DND-41 (cell line): Measurements from ENCODE around the gene INPP5J.

Source experiments
- ATAC-seq: fragments of 200-7000 bp; cut with Tn5 transposase; 3 replicates; pipeline ENCODE4 v1.9.1; 2021; ENCODE audit warnings: low read depth; ENCODE audit not compliant: insufficient read depth
- DNase-seq: peaks from one replicate; pipeline ENCODE4 v3.0.0-alpha.2; 2020
- H2AFZ ChIP-seq: 2 replicates; pipeline ENCODE4 v1.6.0; 2012; ENCODE audit warnings: low read depth, low read length
- H3K27ac ChIP-seq: 2 replicates; pipeline ENCODE4 v1.5.1; 2012; ENCODE audit warnings: low read length, inconsistent platforms
- H3K27me3 ChIP-seq: fragments of 200-600 bp; sonication (generic); 2 replicates; pipeline ENCODE4 v1.6.0; 2012; ENCODE audit warnings: low read length, mild to moderate bottlenecking, inconsistent platforms; ENCODE audit not compliant: insufficient read depth, poor library complexity
- H3K36me3 ChIP-seq: 2 replicates; pipeline ENCODE4 v1.5.1; 2012; ENCODE audit warnings: low read length, inconsistent platforms; ENCODE audit not compliant: insufficient read depth
- H3K4me1 ChIP-seq: 2 replicates; pipeline ENCODE4 v1.5.1; 2012; ENCODE audit warnings: mild to moderate bottlenecking, low read length; ENCODE audit not compliant: insufficient read depth
- H3K4me2 ChIP-seq: 2 replicates; pipeline ENCODE4 v1.6.0; 2012; ENCODE audit warnings: mild to moderate bottlenecking, moderate library complexity, low read length, inconsistent platforms; ENCODE audit not compliant: insufficient read depth
- H3K4me3 ChIP-seq, 2 experiments: fragments of 200-600 bp in 1 of 2; shearing (Covaris generic) in 1 of 2; 2 replicates each; pipeline ENCODE4 v1.5.1; 2012 to 2016; ENCODE audit warnings: inconsistent platforms in 2 of 2, low read length in 2 of 2, mild to moderate bottlenecking in 2 of 2, low read depth in 1 of 2, moderate library complexity in 1 of 2
- H3K79me2 ChIP-seq: 2 replicates; pipeline ENCODE4 v1.6.0; 2012; ENCODE audit warnings: low read length, inconsistent platforms; ENCODE audit not compliant: insufficient read depth
- H3K9ac ChIP-seq: 2 replicates; pipeline ENCODE4 v1.6.0; 2012; ENCODE audit warnings: low read depth, mild to moderate bottlenecking, inconsistent platforms, low read length, moderate library complexity
- H3K9me3 ChIP-seq: 2 replicates; pipeline ENCODE4 v1.5.1; 2012; ENCODE audit warnings: low read length, moderate library complexity, mild to moderate bottlenecking, inconsistent platforms; ENCODE audit not compliant: insufficient read depth, severe bottlenecking
- H4K20me1 ChIP-seq: 2 replicates; pipeline ENCODE4 v1.6.0; 2012; ENCODE audit warnings: low read length; ENCODE audit not compliant: insufficient read depth
- CTCF ChIP-seq: IDR thresholded peaks from 2 replicates; pipeline ENCODE4 v1.5.1; 2012; ENCODE audit warnings: borderline replicate concordance, low read length, moderate library complexity, mild to moderate bottlenecking; ENCODE audit not compliant: poor library complexity, severe bottlenecking; ENCODE audit errors: extremely low read depth
- EZH2 ChIP-seq: IDR thresholded peaks from 3 replicates; pipeline ENCODE4 v1.6.1; 2012; ENCODE audit warnings: borderline replicate concordance, low read depth, mild to moderate bottlenecking, moderate library complexity, low read length, inconsistent platforms; ENCODE audit not compliant: severe bottlenecking

The INPP5J gene

GRCh38 chr22:31103899-31104694 lies 18.7 kb upstream of the INPP5J start:
- DNase-seq = no peak
- Histone ChIP-seq H3K9ac (no peak overlapping the region), H3K36me3 (peaks cover 13% of the 10 kb centered on the region), H4K20me1 (no peaks in the 10 kb centered on the region; the same call in 1 of the 2 replicates), H3K4me1 (peaks cover 16% of the 10 kb centered on the region), H3K79me2 (no peaks in the 10 kb centered on the region), H2AFZ (no peak overlapping the region), H3K9me3 (no peaks in the 10 kb centered on the region), H3K27me3 (no peaks in the 10 kb centered on the region), H3K4me2 (no peak overlapping the region), H3K4me3 (no peak overlapping the region), H3K27ac (no peak overlapping the region)
- no peak for TF ChIP-seq CTCF
- no peak for TF ChIP-seq EZH2
- no peak for ATAC-seq

GRCh38 chr22:31104869-31105268 lies 17.9 kb upstream of the INPP5J start:
- Histone ChIP-seq H2AFZ (no peak overlapping the region), H3K79me2 (no peaks in the 10 kb centered on the region), H3K27me3 (no peaks in the 10 kb centered on the region), H3K9ac (no peak overlapping the region), H3K4me3 (no peak overlapping the region), H3K9me3 (no peaks in the 10 kb centered on the region), H3K36me3 (peaks cover 6% of the 10 kb centered on the region), H4K20me1 (no peaks in the 10 kb centered on the region; the same call in 1 of the 2 replicates), H3K4me1 (peaks cover 16% of the 10 kb centered on the region), H3K27ac (no peak overlapping the region), H3K4me2 (no peak overlapping the region)
- ATAC-seq (no peak), DNase-seq (no peak)
- TF ChIP-seq EZH2 (no peak), CTCF (no peak)

GRCh38 chr22:31105282-31105929 lies 17.4 kb upstream of the INPP5J start:
- peaks cover 6% of the 10 kb centered on the region for H3K36me3 ChIP-seq
- peaks cover 16% of the 10 kb centered on the region for H3K4me1 ChIP-seq
- no peak for DNase-seq
- no peak overlapping the region for H2AFZ ChIP-seq
- TF ChIP-seq EZH2 = no peak
- TF ChIP-seq CTCF = no peak
- no peak overlapping the region for H3K27ac ChIP-seq
- no peak overlapping the region for H3K4me3 ChIP-seq
- H4K20me1 ChIP-seq = no peaks in the 10 kb centered on the region; the same call in 1 of the 2 replicates
- H3K79me2 ChIP-seq = no peaks in the 10 kb centered on the region
- H3K9me3 ChIP-seq = no peaks in the 10 kb centered on the region
- no peak overlapping the region for H3K9ac ChIP-seq
- no peak overlapping the region for H3K4me2 ChIP-seq
- H3K27me3 ChIP-seq = no peaks in the 10 kb centered on the region
- no peak for ATAC-seq
